Activated CD4-positive, alpha-beta T cell treated with anti-CD3 and anti-CD28 coated beads, Interleukin-2, Interleukin-4, amounts not matched to agents 100 ng/mL and 50 ng/mL, durations not matched to agents 16 hours and 8 hours (primary cell): ENCODE data around the gene MYO1G.
"Not testable (repeated sequence)": the region's sequence is repeated elsewhere in the genome, so short reads cannot be mapped to it uniquely, and the experiment has no call there.

ENCODE experiments used
- DNase-seq: peaks from one replicate; pipeline ENCODE4 v3.0.0-alpha.2; 2020; ENCODE audit warnings: low spot score

The MYO1G gene

GRCh38 chr7:44978511-44979366, at the start of gene MYO1G:
TSS of gene MYO1G (minus strand) at chr7:44979015. CDS start at chr7:44978961, 54 bp downstream.
- DNase-seq, result peak; percentile 97

DNA sequence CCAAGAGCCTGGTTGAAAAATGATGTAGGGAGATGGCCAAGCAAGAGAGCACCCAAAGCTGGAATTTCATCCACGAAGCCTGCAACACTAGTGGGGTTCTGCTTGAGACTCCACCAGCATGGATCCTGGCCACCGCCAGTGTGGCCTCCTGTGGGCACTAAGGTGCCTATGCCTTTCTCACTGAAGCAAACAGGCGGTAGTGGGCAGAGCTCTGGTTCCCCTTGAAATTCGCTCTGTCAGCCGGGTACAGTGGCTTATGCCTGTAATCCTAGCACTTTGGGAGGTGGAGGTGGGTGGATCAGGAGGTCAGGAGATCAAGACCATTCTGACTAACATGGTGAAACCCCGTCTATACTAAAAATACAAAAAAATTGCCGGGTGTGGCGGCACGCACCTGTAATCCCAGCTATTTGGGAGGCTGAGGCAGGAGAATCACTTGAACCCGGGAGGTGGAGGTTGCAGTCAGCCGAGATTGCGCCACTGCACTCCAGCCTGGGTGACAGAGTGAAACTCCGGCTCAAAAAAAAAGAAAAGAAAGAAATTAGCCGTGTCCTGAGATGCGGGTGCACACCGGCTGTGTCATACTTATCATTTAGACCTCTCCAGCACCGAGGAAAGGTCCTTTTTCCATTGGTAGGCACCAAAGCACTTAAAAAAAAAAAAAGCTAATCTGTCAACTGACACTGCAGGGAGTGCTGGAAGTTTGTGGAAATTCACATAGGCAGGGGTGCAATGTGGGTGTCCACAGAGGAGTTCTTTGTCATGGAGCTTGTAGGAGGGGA, 49.5 kb upstream of the MYO1G start:
- no peak for DNase-seq

GRCh38 chr7:45027774-45028114, 48.9 kb upstream of the MYO1G start:
- DNase-seq, result no peak

GRCh38 chr7:45026984-45027773, 48.4 kb upstream of the MYO1G start:
- peak; percentile 71 for DNase-seq

GRCh38 chr7:45026013-45026412, 47.2 kb upstream of the MYO1G start:
- DNase-seq, result peak; percentile 47

DNA sequence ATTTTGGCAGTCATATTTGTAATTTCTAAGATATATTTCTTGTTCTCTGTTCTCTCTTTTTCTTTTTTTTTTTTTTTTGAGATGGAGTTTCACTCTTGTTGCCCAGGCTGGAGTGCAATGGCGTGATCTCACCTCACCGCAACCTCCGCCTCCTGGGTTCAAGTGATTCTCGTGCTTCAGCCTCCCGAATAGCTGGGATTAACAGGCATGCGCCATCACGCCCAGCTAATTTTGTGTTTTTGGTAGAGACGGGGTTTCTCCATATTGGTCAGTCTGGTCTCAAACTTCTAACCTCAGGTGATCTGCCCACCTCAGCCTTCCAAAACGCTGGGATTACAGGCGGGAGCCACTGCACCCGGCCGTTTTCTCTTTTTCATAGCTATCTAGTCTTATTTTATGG, 46.7 kb upstream of the MYO1G start:
- DNase-seq, result not testable (repeated sequence)

DNA sequence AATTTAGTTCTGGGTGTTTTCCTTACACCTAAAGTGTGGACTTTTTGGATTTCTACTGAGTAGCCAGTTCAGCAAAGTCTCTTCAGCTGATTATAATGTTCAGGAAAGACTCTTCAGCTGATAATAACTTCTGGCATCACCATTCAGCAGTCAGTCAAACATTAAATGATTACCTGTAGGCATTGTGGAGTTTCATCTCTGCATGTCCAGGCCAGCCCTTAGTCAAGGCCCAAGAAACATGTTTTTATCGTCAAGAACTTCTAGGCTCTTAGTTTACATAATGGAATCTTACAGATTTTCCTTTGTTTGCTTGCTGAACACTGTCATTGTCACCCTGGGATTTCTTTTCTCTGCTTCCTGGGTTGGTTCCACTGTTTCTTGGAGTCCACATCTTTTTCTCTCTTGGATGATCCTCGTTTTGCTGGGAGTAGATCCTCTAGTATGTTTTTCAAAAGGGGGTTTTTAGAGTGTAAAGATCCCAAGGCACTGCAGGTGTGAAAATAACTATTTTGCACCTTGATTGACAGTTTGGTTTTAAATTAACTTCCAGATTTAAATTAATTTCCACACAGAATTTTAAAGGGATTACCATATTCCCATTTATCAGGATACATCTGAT, 45.4 kb upstream of the MYO1G start:
- DNase-seq, result no peak

DNA sequence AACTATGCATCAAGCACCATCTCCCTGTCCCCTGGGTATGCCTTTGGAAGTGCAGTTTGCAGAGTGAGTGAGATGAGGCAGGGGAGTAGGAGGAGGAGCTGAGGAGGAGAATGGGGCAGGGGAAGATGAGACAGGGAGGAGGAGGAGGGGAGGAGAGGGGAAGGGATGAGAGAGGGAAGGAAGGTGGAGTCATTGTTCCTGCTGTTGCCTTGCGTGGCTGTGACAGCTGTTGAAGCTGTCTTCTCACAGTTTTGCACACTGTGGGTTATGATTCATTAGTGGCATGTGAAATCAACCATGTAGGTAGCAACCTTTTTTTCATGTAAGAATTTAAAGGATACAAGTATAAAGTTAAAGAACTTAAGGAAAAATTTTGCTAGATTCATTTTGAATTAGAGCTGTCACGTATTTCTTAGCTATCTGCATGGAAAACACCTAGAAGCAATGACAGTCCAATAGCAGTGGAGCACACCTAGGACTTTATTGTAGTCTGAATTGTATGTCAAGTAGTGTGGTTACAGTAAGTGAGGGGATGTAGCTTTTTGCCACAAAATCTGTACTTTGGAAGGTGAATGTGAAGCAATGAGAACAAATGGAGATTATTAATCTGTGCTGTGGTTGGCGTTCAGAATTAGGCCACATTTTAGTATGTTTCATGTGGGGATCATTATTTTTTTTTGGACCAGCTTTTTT, 42.9 kb upstream of the MYO1G start:
- DNase-seq, result peak; percentile 48

- no peak for DNase-seq
Measured at GRCh38 chr7:45020915-45021314, 42.1 kb upstream of the MYO1G start.

DNA sequence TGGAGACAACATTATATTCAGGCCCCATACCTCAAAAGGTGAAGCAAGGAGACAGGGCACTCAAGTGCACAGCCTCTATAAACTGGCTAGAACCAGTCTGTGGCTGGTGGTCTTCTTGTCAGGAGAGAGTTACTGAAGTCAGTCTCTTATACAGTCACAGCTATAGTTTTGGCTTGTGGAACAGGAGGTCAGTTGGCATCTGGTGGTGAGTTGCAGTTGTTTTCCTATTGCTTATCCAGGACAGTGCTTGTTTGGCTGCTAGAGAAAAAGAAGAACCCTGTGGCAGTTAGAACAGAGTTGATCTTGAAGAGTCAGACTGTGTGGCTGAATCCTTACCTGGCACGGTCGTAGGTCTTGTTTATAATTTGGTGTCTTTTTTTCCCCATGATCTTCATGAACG, 38.4 kb upstream of the MYO1G start:
- DNase-seq, result no peak

- DNase-seq, result no peak
Measured at GRCh38 chr7:45015313-45015712, 36.5 kb upstream of the MYO1G start.

- no peak for DNase-seq
Measured at GRCh38 chr7:45013465-45013967, 34.7 kb upstream of the MYO1G start.

DNA sequence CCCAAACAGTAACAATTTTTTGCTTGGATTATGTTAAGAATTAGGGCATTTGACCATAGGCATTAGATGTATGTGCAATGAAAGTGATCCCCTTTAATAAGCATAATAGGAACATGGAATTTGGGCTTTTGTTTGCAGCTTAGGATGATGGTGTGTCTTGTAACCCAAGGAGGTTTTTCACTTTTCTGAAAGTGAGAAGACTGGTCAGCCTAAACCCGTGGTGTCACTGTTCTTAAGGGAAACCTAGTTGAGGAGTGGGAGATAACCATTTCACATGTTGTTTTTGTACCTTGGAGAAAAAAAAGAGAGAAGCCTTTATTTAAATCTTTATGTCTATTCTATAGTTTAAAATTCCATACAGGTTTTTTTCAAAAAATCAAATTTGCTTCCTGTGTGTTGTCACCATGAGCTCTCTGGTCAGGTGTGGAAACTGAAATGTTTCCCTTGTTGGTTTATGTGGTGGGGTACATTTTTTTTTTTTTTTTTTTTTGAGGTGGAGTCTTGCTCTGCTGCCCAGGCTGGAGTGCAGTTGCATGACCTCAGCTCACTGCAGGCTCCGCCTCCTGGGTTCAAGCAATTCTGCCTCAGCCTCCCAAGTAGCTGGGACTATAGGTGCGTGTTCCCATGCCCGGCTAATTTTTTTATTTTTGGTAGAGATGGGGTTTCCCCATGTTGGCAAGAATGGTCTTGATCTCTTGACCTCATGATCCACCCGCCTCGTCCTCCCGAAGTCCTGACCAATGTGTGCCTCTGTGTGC, 28.9 kb upstream of the MYO1G start:
- DNase-seq, result no peak

GRCh38 chr7:45007106-45007505, 28.3 kb upstream of the MYO1G start:
- DNase-seq, result no peak

GRCh38 chr7:45003789-45004188, 25.0 kb upstream of the MYO1G start:
- DNase-seq, result no peak

GRCh38 chr7:45001826-45002225, 23.0 kb upstream of the MYO1G start:
- DNase-seq, result no peak

- peak; percentile 55 for DNase-seq
Measured at GRCh38 chr7:45001138-45001694, 22.4 kb upstream of the MYO1G start.

DNA sequence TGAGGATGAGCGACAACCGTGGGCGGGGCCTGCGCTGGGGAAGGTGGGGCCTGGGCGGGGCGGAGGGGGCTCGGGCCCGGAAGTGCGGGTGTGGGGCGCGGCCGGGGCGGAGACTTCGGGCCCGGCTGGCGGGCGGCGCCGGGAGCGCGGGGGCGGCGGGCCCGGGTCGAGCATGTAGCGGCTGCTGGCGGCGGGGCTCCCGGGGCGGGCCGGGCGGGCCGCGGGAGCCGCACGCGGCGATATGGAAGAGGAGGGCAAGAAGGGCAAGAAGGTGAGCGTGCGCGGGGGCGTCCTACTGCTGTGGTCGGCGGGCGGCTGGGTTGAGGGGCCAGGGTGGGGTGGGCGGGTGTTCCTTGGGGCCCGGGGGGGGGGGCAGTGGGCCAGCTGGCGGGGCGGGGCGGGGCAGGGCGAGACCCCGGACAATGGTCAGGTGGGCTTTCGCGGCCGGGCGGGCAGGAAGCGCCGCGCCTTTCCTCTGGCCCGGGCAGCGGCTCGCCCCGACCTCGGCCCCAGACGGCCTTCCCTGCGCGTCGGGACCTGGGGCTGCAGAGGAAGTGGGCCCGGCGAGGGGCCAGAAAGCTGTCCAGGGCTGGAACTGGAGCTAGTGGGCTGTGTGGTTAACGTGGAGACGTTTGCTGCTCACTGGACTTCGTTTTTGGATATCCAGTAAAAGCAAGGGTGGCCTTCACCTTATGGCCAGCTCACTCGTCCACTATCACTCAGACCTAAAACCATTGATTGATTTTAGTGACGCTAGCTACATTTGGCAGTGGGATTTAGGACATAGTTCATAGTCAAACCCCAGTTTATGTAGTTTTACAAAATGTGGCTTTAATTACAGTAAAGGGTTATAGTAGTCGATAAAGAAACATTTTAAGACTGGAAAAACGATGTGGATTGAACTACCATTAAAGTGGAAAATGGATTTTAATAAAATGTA, 21.5 kb upstream of the MYO1G start, which contains the start of gene CCM2:
TSS of gene CCM2 (plus strand) at position 109 of the 940 bp plus-strand sequence. CDS start at position 242, 133 bp downstream.
- no peak for DNase-seq
